CD4-positive, alpha-beta T cell treated with Interleukin-21 for 1 hour (primary cell): ENCODE measurements around the gene IRX2.

Source experiments
- DNase-seq: peaks from one replicate; pipeline ENCODE4 v3.0.0-alpha.2; 2020

IRX2 gene

GRCh38 chr5:2740051-2740875 is 11.2 kb downstream of the IRX2 start:
- DNase-seq: no peak

- no peak for DNase-seq
These were observed 12.0 kb downstream of the IRX2 start for GRCh38 chr5:2739360-2740050.

GRCh38 chr5:2738700-2739359 is 12.6 kb downstream of the IRX2 start:
- DNase-seq: no peak

DNA sequence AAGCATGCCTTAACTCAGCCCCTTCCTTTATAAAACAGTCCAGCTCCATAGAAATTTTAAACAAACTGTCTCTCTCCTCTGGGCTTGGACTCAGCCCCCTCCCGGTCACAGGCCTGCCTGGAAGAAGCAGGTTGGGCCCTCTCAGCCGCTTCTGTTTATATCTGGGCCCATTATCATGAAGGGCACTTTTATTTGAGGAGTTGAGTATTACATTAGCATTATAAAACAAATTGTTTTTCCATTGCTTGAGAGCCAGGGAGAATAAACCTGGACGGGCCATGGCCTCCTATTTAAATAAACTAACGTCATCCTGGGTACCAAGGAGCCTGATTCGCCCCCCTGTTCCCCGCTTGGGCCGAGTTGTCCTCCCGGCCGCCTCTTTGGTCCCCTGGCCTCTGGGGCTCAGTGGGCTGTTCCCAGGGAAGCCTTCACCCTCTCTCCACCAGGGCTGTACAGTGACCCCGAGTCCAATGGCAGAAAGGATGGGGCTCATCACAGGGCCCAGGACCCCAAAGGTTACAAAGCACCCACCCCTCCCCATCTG is 13.2 kb downstream of the IRX2 start:
- no peak for DNase-seq

DNA sequence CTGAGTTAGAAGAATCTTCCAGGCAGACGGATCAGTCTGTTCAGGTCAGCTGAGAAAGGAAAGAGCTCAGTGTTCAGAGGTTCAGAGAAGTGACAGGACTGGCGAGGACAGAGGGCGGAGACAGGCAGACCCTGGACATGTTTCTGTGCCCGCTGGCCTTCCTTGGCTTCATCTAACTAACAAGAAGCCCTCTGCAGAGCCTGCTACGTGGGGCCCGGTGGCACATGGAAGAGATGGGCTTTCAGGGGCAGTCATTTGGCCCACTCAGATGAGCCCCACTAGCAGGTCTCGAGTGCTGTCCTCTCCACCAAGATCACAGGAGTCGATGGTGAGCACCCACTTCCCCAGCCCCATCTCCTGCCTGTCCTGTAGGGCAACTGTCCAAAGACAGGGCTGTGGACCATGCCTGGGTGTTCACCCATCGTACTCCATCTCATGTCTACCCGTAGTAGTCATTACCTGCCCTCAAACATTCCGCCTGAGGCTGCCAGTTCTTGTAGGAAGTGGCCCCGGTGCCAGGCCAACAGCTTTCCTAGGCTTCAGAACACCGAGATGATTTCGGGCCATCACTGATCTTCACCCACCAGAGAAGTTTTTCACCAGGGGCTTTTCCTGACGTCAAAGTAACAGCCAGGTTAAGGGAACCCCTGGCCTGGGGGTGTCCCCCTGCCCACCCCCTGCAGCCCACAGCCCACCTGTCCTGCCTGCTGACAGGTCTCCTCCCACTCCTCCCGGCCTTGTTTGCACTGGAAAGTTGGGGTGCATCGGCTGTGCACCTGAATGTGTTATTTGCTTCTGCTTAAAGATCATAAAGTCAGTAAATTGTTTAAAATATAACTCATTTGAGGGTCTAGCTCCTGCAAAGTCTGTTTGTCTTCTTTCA is 14.0 kb downstream of the IRX2 start:
- DNase-seq: no peak

DNA sequence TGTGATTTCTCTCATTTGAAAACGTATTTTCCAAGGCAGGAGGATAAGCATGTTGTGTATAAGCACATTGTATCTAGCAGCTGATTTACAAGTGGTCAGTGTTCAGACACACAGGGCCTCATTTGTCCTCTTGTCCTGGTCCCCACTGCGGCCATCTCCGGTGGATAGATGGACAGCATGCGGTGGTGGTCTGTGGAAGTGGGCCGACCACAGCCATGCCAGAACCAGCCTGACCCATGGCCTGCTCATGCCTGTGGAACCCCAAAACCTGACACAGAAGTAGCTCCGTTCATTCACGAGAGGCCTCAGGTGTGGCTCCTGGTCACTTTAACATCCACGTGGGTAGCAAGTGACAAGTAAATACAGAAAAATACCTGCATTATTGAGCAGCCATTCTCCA is 14.6 kb downstream of the IRX2 start:
- no peak for DNase-seq

DNA sequence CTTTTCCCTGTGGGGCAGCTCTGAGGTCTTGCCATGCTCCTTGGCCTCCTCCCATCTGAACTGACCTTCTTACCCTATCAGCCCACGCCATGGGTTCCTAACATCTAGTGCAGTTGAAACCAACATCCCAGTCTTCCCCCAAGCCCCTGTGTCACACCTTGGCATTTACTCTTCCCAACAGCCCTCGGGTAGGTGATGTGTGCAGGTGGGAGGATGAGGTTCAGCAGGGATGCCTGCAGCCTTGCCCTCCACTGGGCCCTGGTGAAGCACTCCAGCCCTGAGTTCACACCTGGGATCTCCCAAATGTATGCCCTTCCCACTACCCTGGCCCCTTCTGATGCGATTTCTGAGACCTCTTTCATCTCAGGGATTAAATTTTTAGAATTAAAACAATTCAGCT is 15.5 kb downstream of the IRX2 start:
- no peak for DNase-seq

DNA sequence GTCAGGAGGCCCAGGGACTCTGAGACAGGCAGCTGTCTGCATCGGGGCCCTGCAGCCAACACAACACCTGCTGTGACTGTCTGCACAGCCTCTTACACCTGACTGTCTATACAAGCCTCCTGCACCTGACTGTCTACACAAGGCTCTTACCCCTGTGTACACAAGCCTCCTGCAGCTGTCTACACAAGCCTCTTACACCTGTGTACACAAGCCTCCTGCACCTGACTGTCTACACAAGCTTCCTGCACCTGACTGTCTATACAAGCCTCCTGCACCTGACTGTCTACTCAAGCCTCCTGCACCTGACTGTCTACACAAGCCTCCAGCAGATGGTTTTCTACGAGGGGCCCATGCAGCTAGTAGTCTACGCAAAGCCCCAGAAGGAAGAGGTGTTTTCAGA is 18.6 kb downstream of the IRX2 start:
- no peak for DNase-seq

DNA sequence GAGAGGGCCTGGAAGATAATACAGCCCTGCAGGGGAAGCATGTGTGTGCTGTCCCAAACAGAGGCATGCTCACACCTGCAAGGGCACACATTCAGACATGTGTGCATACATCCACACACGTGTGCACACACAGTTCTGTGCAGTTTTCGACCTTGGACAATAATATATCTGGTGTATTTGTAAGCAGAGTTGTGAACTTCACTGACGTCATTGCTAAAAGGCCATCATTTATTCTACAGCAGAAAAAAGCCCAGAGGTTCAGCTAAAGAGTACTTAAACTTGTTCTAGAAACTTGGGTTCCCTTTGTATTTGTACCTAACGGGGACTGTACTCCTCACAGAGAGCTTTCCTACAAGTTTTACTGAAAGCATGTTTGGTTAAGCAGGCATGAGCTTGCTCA is 19.5 kb downstream of the IRX2 start:
- DNase-seq: no peak

DNA sequence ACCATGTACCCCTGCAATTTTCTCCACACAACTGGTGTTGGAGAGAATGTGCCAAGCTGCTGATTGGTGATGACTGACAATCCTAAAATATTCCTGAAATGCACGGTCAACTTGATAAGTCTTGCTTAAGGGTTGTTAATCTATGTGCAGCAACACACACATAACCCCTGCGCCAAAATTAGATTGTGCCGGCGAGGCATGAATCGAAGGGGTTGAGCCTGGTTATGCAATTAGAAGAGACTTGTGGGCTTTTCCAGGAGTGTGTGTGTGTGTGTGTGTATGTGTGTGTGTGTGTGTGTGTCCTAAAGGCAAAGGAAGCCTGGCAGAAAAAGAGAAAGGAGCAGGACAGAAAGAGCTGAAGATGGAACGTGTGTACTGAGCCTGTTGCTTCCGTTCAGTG is 22.3 kb downstream of the IRX2 start:
- no peak for DNase-seq

DNA sequence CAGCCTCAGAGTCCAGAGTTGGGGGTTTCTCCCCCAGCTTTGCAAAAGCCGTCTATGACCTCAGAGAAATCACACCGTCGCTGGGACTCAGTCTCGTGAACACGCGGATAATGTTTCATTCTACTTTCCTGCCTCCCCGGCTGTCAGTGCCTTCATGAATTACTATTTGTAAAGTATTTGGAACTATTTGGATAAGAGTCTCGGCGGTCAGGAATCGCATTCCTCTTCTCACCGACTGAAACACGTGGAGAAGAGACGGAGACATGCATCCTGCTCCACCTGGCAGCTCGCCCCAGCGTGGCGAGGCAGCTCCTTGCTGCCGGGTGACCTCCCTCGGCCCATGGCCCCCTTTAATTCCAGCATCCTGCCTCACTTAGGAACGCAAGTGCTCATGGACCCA is 23.9 kb downstream of the IRX2 start:
- DNase-seq: no peak

DNA sequence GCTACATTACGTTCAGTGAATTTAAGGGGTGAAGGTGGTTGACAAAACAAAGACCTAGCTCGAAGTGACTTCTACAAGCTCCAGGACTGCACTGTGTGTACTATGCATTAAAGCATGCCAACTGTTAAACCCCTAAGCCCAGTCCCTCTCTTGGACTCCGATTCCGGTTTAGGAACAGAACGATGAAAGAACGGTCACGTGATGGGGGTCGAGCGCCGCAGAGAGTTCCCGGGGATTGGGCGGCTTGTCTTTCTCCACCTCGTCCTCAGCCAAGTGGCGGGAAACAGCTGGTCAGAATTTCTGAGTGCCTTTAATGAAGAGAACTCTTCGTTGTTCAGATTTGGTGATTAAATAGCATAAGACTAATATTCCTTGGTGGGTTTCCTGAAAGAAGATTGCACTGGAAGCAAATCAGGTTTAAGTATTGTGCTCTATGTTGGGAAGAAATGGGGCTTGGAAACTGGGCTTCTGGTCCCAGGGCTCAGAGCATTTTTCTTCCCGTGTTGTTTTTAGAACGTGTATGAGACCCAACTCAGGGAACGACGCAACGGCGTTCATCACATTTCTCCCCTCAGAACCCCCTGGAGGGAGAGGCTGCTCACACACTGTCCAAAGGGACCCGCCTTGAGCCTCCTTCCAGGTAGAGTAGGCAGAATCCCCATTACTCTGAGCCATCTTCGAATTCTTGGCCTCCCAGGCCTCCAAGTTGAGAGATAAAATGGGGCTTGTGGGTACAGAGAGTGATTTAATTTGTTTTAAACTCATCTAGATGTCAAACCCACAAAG is 25.3 kb downstream of the IRX2 start:
- no peak for DNase-seq

GRCh38 chr5:2724831-2725230 is 26.6 kb downstream of the IRX2 start:
- DNase-seq: no peak

GRCh38 chr5:2724031-2724581 is 27.4 kb downstream of the IRX2 start:
- DNase-seq: no peak

GRCh38 chr5:2722901-2723300 is 28.6 kb downstream of the IRX2 start:
- no peak for DNase-seq

DNA sequence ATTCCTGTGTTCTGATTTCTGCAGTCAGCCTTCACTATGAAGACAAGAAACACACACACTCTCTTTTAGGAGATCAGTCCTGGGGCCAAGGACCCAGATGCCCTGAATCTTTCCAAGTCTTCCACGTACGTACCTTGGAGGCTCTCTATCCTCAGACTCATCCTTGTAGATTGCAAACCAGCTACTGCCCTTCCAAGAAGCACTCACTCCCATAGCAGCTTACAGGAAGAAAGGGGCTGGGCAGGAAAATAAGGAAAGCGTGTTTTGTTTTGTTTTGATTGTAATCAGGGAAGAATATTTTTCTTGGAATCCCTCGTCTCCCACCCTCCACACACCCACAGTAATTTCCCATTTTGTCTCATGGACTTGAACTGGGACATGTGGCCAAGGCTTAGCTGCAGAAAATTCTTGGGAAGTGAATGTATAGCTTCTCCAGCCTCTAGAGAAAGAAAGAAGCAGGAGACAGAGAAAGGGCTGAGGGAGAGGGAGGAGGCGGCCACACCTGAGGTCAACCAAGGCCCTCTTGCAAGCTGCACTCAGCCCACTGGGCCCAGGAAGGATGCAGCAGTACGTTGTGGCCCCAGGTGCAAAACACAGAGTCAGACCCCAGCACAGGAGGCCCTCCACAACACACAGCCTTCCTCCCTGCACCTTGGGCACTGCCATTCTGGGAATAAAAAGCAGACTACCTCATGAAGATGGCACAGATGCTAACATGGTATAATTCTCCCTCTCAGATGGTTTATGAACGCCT is 29.9 kb downstream of the IRX2 start:
- DNase-seq: no peak

DNA sequence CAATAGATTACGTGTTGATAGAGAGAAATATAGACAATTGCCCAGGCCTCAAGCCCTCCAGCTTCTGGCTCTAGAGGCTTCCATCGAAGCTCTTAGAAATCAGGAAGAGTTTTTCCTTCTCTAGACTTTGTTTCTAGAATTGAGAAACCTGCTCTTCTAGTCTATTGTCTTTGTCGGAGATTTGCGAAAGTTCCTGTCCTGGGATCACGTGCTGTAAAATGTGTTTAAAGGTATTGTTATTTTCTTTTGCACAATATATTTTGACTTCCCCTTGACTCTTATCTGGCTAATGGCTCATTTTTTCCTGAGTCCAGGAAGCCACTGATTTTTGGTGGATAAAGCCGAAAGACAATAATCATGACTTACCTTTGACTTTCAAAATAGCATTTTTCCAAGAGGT is 32.1 kb downstream of the IRX2 start:
- DNase-seq: no peak

- DNase-seq: no peak
These were observed 33.4 kb downstream of the IRX2 start for GRCh38 chr5:2718115-2718514.

GRCh38 chr5:2715856-2716255 is 35.6 kb downstream of the IRX2 start:
- no peak for DNase-seq

DNA sequence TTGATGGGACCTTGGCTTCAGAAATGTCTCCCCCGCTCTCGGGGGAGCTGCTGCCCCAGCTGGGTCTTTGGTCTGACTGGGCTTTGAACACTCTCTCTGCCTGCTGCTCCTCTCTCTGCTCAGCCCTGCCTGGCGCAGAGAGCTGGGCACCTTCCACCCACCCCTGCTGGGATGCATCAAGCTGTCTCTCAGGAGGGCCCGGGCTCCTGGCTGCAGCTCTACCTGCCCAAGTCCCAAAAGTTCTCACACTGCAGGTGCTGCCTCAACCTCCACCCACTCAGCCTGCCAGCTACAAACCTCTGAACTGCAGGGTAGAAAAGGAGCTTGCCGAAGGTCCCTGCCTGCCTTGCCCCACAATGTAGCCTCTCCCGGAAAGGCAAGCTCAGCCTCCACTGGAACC is 36.7 kb downstream of the IRX2 start:
- DNase-seq: no peak

DNA sequence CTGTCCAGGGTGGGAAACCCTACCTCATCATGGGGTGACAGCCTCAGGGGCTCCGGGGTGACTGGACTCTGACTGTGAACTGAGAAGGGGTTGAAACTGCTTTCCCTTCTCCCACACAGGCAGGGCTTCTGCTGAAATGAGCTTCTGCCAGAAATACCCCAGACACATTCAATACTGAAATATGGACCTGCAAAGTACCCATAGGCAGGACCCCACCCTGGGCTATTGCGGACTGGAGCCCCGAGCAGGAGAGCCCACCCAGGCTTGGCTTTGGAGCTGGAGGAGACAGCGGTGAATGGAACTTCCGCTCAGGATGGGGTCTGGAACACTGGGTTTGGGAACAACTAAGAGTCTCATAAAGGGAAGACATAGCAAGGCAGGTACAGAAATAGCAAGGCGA is 37.5 kb downstream of the IRX2 start:
- DNase-seq: no peak
